ENCODE results near the gene SH3GL2.

The SH3GL2 gene

GRCh38 chr9:17578911-17579793 is at the start of gene SH3GL2:
TSS of gene SH3GL2 (plus strand) at chr9:17579066.
- no peak for DNase-seq (ENCODE audit: extremely low read depth in 1 of 2, low read depth in 1 of 2)

- peak in 1 of 2 donors; percentile 1 for DNase-seq (ENCODE audit: extremely low read depth in 1 of 2, low read depth in 1 of 2)
Measured at GRCh38 chr9:17531642-17532254, 47.1 kb upstream of the SH3GL2 start.

- no peak for DNase-seq (ENCODE audit: extremely low read depth in 1 of 2, low read depth in 1 of 2)
Measured at GRCh38 chr9:17532461-17532860, 46.4 kb upstream of the SH3GL2 start.

- no peak for DNase-seq (ENCODE audit: extremely low read depth in 1 of 2, low read depth in 1 of 2)
Measured at GRCh38 chr9:17535176-17535575, 43.7 kb upstream of the SH3GL2 start.

- no peak for DNase-seq (ENCODE audit: extremely low read depth in 1 of 2, low read depth in 1 of 2)
Measured at GRCh38 chr9:17536027-17536426, 42.8 kb upstream of the SH3GL2 start.

GRCh38 chr9:17551023-17551422 is 27.8 kb upstream of the SH3GL2 start:
- DNase-seq (ENCODE audit: extremely low read depth in 1 of 2, low read depth in 1 of 2): no peak

- DNase-seq (ENCODE audit: extremely low read depth in 1 of 2, low read depth in 1 of 2): no peak
Measured at GRCh38 chr9:17555362-17556054, 23.4 kb upstream of the SH3GL2 start.

GRCh38 chr9:17556255-17556654 is 22.6 kb upstream of the SH3GL2 start:
- no peak for DNase-seq (ENCODE audit: extremely low read depth in 1 of 2, low read depth in 1 of 2)

- no peak for DNase-seq (ENCODE audit: extremely low read depth in 1 of 2, low read depth in 1 of 2)
Measured at GRCh38 chr9:17556935-17557334, 21.9 kb upstream of the SH3GL2 start.

- no peak for DNase-seq (ENCODE audit: extremely low read depth in 1 of 2, low read depth in 1 of 2)
Measured at GRCh38 chr9:17571825-17572224, 7.0 kb upstream of the SH3GL2 start.

- DNase-seq (ENCODE audit: extremely low read depth in 1 of 2, low read depth in 1 of 2): no peak
Measured at GRCh38 chr9:17574342-17574741, 4.5 kb upstream of the SH3GL2 start.

- DNase-seq (ENCODE audit: extremely low read depth in 1 of 2, low read depth in 1 of 2): no peak
Measured at GRCh38 chr9:17578577-17578910, 322 bp upstream of the SH3GL2 start.

- DNase-seq (ENCODE audit: extremely low read depth in 1 of 2, low read depth in 1 of 2): no peak
Measured at GRCh38 chr9:17580119-17580518, 1.3 kb downstream of the SH3GL2 start.

GRCh38 chr9:17587113-17587512 is 8.2 kb downstream of the SH3GL2 start:
- no peak for DNase-seq (ENCODE audit: extremely low read depth in 1 of 2, low read depth in 1 of 2)

GRCh38 chr9:17588395-17588794 is 9.5 kb downstream of the SH3GL2 start:
- no peak for DNase-seq (ENCODE audit: extremely low read depth in 1 of 2, low read depth in 1 of 2)

- DNase-seq (ENCODE audit: extremely low read depth in 1 of 2, low read depth in 1 of 2): no peak
Measured at GRCh38 chr9:17588941-17589340, 10.1 kb downstream of the SH3GL2 start.

GRCh38 chr9:17589771-17590170 is 10.9 kb downstream of the SH3GL2 start:
- DNase-seq (ENCODE audit: extremely low read depth in 1 of 2, low read depth in 1 of 2): no peak

- no peak for DNase-seq (ENCODE audit: extremely low read depth in 1 of 2, low read depth in 1 of 2)
Measured at GRCh38 chr9:17594961-17595360, 16.1 kb downstream of the SH3GL2 start.

GRCh38 chr9:17597977-17598376 is 19.1 kb downstream of the SH3GL2 start:
- no peak for DNase-seq (ENCODE audit: extremely low read depth in 1 of 2, low read depth in 1 of 2)

- no peak for DNase-seq (ENCODE audit: extremely low read depth in 1 of 2, low read depth in 1 of 2)
Measured at GRCh38 chr9:17600962-17601593, 22.2 kb downstream of the SH3GL2 start.

GRCh38 chr9:17604556-17604955 is 25.7 kb downstream of the SH3GL2 start:
- no peak for DNase-seq (ENCODE audit: extremely low read depth in 1 of 2, low read depth in 1 of 2)
